HG03025 (cell line): ENCODE data around the gene ZNF319.
"Not testable (repeated sequence)": the region's sequence is repeated elsewhere in the genome, so short reads cannot be mapped to it uniquely, and the experiment has no call there.

Experiments
- ATAC-seq: cut with Tn5 transposase; IDR thresholded peaks from one replicate; pipeline ENCODE4 v1.9.1; 2021; ENCODE audit warnings: mild to moderate bottlenecking, moderate library complexity; ENCODE audit not compliant: unreplicated experiment, low FRiP score

ZNF319 gene

GRCh38 chr16:58022601-58023371 lies 22.3 kb upstream of the ZNF319 start:
- ATAC-seq, result no peak

GRCh38 chr16:58021661-58022551 lies 21.4 kb upstream of the ZNF319 start:
- no peak for ATAC-seq

- no peak for ATAC-seq
These were observed 20.4 kb upstream of the ZNF319 start for GRCh38 chr16:58020628-58021521.

- no peak for ATAC-seq
These were observed 19.5 kb upstream of the ZNF319 start for GRCh38 chr16:58019866-58020538.

- no peak for ATAC-seq
These were observed 18.3 kb upstream of the ZNF319 start for GRCh38 chr16:58018803-58019202.

- no peak for ATAC-seq
These were observed 16.5 kb upstream of the ZNF319 start for GRCh38 chr16:58016840-58017446.

- no peak for ATAC-seq
These were observed 12.9 kb upstream of the ZNF319 start for GRCh38 chr16:58013201-58013956.

- no peak for ATAC-seq
These were observed 12.0 kb upstream of the ZNF319 start for GRCh38 chr16:58012481-58012880.

GRCh38 chr16:58011652-58012051 lies 11.2 kb upstream of the ZNF319 start:
- ATAC-seq, result no peak

GRCh38 chr16:58010886-58011285 lies 10.4 kb upstream of the ZNF319 start:
- no peak for ATAC-seq

- ATAC-seq, result no peak
These were observed 9.5 kb upstream of the ZNF319 start for GRCh38 chr16:58009856-58010416.

- not testable (repeated sequence) for ATAC-seq
These were observed 4.3 kb upstream of the ZNF319 start for GRCh38 chr16:58004736-58005135.

- no peak for ATAC-seq
These were observed 2.5 kb upstream of the ZNF319 start for GRCh38 chr16:58002936-58003335.

GRCh38 chr16:58002416-58002800 lies 1.9 kb upstream of the ZNF319 start:
- ATAC-seq, result no peak

- ATAC-seq, result no peak
These were observed 1.4 kb upstream of the ZNF319 start for GRCh38 chr16:58001781-58002415.

GRCh38 chr16:58000706-58001676 lies 519 bp upstream of the ZNF319 start, which contains the start of gene USB1:
Gene USB1 (plus strand): TSS chr16:58001407. CDS start chr16:58001484, 77 bp downstream.
- peak; percentile 67 for ATAC-seq
